ENCODE data around the gene CNIH1.
A peak's percentile ranks its signal among the peaks of the same experiment; 100 is the strongest.
"Not testable (repeated sequence)": the region's sequence is repeated elsewhere in the genome, so short reads cannot be mapped to it uniquely, and the experiment has no call there.

The CNIH1 gene

DNA sequence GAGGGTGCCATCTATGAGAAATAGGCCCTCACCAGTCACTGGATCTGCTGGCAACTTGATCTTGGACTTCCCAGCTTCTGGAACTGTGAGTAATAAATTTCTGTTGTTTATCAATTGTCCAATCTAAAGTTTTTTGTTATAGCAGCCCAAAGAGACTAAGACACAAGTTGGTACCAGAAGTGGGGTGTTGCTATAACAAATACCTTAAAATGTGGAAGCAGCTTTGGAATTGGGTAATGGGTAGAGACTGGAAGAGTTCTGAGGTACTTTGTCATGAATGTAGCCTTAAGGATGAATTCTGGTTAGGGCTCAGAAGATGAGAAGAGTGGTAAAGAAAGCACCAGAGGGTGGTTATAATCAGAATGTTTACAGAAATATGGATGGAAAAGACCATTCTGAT, 26.1 kb upstream of the CNIH1 start:
- DNase-seq (ENCODE audit: low spot score): no peak

- DNase-seq (ENCODE audit: low spot score): no peak
Measured at GRCh38 chr14:54465654-54466053, 24.5 kb upstream of the CNIH1 start.

- DNase-seq (ENCODE audit: low spot score): no peak
Measured at GRCh38 chr14:54462048-54462447, 20.9 kb upstream of the CNIH1 start.

DNA sequence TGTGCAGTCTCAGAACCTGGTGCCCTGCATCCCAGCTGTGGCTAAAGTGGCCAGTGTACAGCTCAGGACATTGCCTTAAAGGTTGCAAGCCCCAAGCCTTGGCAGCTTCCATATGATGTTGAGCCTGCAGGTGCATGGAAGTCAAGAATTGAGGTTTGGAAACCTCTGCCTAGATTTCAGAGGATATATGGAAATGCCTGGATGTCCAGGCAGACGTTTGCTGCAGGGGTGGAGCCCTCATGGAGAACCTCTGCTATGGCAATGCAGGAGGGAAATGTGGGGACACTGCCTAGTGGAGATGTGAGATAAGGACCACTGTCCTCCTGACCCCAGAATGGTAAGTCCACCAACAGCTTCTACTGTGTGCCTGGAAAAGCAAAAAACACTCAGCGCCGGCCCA, 17.9 kb upstream of the CNIH1 start:
- DNase-seq (ENCODE audit: low spot score): no peak

- not testable (repeated sequence) for DNase-seq (ENCODE audit: low spot score)
Measured at GRCh38 chr14:54458536-54458935, 17.4 kb upstream of the CNIH1 start.

DNA sequence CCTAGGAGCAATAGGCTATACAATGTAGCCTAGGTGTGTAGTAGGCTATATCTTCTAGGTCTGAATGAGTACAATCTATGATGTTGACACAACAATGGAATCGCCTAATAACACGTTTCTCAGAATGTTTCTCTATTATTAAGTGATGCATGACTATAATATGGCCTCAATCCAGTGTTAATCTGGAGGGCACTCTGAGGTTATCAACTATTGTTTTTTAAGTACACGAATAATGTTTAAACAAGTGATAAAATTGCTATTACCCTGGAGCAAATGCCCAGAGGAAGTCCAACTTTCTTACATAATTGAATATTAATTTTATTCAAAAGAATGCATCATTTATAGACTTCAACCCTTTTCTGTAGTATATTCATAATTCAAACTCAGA, 16.4 kb upstream of the CNIH1 start:
- no peak for DNase-seq (ENCODE audit: low spot score)

- DNase-seq (ENCODE audit: low spot score): not testable (repeated sequence)
Measured at GRCh38 chr14:54456820-54457608, 15.8 kb upstream of the CNIH1 start.

DNA sequence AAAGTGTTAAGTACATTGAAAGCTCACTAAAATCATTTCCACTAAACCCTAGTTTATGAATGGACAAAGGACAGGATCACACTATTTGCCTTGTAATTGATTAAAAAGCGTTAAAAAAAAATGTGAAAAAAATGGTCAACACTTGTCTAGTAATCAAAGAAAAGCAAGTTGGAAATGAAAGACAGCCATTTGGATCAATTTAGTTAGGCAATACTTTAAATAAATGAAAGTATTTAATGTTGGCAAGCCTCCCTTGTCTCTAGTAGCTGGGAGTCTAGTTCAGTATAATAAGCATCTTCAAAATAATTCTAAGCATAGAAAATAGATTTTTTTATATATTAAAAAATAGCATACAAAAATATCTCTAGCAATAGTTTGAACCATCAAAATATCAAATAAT, 14.2 kb upstream of the CNIH1 start:
- DNase-seq (ENCODE audit: low spot score): no peak

DNA sequence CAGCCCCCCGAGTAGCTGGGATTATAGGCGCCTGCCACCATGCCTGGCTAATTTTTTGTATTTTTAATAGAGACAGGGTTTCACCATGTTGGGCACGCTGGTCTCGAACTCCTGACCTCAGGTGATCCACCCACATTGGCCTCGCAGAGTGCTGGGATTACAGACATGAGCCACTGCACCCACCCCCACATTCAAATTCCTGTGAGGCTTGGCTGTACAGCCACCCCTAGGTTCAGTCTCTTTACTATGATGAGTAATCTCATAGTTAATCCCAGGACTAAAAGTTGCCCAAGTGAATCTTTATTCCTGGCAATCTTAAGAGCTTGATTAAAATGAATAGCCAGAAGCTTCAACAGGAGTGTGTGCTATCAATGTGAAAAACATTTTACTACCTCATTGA, 12.8 kb upstream of the CNIH1 start:
- not testable (repeated sequence) for DNase-seq (ENCODE audit: low spot score)

DNA sequence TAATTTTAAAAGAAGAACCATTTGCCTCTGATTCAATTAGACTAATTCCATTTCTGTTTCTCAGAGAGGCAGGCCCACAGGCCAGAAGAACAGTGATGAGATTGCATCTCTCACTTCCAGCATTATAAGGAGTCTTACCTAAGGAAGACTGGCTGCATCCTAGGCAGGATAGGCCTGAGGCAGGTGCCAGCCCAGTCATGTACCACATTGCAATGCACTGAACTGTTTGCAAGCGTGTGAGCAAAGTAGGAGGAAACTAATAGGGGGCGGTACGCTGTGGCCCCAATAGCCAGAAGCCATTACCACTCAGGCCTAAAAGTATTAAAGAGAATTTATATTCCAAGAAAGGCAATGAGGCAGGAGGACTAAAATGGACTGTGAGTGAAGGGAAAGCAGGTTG, 12.1 kb upstream of the CNIH1 start:
- DNase-seq (ENCODE audit: low spot score): no peak

DNA sequence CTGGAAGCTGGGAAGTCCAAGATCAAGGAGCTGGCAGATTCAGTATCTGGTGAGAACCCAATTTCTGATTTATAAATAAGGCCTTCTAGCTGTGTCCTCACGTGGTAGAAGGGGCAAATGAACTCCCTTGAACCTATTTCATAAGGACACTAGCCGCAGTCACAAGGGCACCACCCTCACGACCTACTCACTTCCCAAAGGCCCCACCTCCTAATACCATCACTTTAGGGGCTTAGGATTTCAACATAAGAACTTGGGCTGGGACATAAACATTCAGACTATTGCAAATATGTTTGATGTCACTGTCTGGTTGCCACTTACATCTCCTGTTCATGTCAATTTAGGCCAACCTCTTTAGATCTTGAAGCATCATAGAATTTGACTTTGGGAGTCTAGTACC, 10.8 kb upstream of the CNIH1 start:
- DNase-seq (ENCODE audit: low spot score): no peak

DNA sequence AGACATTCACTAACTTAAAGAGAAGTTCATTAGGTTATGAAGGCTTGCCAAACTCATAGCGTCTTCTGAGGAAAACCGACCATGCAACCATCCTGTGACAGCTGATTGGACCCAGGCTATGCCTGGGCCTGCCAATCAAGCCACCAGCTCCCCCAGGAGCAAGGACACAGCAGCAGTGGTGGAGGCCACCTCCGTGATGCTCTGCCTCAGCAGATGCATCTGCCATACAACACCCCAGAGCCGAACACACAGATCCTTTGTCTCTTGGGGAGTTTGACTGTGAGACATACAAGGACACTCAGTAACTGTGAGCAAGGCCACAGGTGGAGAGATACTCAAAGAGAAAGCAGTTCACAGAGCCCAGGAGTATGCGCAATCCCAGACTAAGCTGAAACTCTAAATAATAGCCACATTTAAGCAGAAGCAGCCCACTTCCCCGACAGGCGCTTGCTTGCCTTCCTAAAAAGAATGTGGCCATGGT, 10.0 kb upstream of the CNIH1 start:
- DNase-seq (ENCODE audit: low spot score): no peak

DNA sequence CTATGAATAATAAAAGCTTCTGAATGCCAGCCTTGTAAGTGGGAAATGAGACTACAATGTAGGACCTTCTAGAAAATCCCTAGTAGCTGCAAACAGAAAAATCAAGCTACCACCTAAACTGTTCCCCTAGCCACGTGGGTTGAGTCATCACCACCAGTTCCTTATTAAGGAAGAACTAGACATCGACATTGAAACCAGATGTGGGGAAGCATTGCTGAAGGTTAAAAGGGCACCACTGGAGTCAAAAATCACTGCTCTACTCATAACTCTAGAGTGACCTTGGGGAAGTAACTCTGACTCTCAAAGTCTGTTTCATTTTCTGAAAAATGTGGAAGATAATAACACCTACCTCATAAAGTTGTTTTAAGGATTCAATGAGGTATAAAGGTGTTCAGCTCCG, 9.4 kb upstream of the CNIH1 start:
- no peak for DNase-seq (ENCODE audit: low spot score)

GRCh38 chr14:54447231-54447692, 6.1 kb upstream of the CNIH1 start:
- DNase-seq (ENCODE audit: low spot score): no peak

- DNase-seq (ENCODE audit: low spot score): no peak
Measured at GRCh38 chr14:54446161-54446693, 5.1 kb upstream of the CNIH1 start.

GRCh38 chr14:54444681-54445080, 3.5 kb upstream of the CNIH1 start:
- DNase-seq (ENCODE audit: low spot score): no peak

DNA sequence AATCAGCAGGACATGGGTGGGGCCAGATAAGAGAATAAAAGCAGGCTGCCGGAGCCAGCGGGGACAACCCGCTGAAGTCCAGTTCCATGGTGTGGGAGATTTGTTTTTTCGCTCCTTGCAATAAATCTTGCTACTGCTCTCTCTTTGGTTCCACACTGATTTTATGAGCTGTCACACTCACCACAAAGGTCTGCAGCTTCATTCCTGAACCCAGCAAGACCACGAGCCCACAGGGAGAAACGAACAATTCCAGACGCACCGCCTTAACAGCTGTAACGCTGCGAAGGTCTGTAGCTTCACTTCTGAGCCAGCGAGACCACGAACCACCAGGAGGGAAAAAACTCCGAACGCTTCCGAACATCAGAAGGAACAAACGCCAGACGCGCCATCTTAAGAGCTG, 2.8 kb upstream of the CNIH1 start:
- DNase-seq (ENCODE audit: low spot score): no peak

GRCh38 chr14:54442961-54443360, 1.8 kb upstream of the CNIH1 start:
- DNase-seq (ENCODE audit: low spot score): not testable (repeated sequence)

GRCh38 chr14:54440476-54440872, 700 bp downstream of the CNIH1 start:
- no peak for DNase-seq (ENCODE audit: low spot score)

DNA sequence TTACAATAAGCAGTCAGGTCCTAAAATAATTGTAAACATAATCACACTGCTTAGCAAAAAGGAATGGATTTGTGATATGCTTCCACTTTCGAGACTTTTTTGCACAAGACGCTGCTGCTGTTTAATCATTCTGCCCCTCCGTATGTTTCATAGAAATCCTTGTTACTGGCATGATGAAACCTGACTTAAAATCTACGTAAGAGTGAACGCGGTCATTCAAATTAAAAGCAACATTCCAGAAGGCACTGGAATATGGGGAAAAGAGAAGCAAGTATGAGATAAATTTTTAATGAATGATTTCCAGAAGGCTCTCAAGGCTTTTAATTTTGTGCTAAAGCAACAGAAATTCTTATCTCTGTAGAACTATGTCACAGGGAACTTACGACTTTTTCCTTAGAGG, 1.1 kb downstream of the CNIH1 start:
- DNase-seq (ENCODE audit: low spot score): no peak

DNA sequence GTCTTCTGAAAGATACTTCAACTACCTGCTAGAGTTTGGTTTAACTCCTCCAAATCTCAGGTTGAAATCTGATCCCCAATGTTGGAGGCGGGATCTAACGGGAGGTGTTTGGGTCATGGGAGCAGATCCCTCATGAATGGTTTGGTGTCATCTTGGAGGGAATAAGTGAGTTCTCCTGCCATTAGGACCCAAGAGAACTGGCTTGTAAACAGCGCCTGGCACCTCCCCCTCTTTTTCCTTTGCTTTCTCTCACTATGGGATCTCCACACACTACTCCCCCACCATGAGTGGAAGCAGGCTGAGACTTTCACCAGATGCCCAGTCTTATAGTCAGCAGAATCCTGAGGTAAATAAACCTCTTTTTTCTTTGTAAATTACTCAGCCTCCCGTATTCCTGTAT, 2.5 kb downstream of the CNIH1 start:
- DNase-seq (ENCODE audit: low spot score): no peak

GRCh38 chr14:54437954-54438353, 3.2 kb downstream of the CNIH1 start:
- DNase-seq (ENCODE audit: low spot score): not testable (repeated sequence)

DNA sequence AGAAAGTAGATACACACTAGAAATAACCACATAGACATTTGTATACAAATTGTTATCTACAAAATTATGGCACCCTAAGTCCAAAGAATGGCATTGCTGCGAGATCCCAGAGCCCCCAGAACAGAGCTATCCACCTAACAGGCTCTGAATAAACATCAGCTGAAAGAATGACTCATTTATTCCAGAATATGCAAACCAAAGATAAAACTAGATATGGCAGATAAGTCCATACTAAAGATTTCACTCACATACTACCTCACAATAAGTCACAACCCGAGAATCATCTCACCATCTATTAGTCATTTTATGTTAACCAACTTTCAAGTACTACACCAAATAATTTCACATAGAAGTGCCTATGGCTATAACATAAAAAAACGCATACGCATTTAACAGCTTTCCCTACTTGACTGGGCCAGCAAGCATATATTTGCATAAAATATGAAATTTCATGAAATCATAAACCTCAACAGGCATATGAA, 5.6 kb downstream of the CNIH1 start:
- peak; percentile 44 for DNase-seq (ENCODE audit: low spot score)

DNA sequence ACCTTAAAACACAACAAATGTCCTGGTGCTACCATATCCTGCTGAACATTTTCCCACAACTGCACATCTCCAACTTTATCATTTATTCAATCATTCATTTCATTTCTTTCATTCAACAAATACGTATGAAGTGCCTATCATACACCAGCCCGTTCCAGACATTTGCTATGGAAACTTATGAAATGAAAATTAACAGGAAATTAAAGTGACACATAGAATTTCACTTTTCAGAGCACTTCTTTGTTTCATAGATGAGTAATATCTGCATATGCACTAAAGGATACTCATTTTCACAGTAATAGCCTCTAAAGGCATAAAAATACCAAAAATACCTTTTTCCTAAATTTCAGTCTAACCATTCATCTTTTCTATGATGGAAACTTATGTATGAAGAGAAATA, 12.6 kb downstream of the CNIH1 start:
- DNase-seq (ENCODE audit: low spot score): no peak
